AG09309 (cell line): Measurements from ENCODE around the gene PEPD.

Experiments
- DNase-seq: peaks from one replicate; pipeline ENCODE4 v3.0.0-alpha.2; 2010; ENCODE audit warnings: low read depth
- H3K4me3 ChIP-seq: 2 replicates; pipeline ENCODE4 v1.5.1; 2011; ENCODE audit warnings: mild to moderate bottlenecking, low read depth, low read length, moderate library complexity; ENCODE audit not compliant: control insufficient read depth
- TF ChIP-seq, protein P1 (sequence below): IDR thresholded peaks from 2 replicates; pipeline ENCODE4 v1.5.1; 2011; ENCODE audit warnings: mild to moderate bottlenecking, low read depth, low read length, inconsistent platforms; ENCODE audit not compliant: insufficient read depth, control insufficient read depth; ENCODE audit errors: missing control alignments

PEPD gene

DNA sequence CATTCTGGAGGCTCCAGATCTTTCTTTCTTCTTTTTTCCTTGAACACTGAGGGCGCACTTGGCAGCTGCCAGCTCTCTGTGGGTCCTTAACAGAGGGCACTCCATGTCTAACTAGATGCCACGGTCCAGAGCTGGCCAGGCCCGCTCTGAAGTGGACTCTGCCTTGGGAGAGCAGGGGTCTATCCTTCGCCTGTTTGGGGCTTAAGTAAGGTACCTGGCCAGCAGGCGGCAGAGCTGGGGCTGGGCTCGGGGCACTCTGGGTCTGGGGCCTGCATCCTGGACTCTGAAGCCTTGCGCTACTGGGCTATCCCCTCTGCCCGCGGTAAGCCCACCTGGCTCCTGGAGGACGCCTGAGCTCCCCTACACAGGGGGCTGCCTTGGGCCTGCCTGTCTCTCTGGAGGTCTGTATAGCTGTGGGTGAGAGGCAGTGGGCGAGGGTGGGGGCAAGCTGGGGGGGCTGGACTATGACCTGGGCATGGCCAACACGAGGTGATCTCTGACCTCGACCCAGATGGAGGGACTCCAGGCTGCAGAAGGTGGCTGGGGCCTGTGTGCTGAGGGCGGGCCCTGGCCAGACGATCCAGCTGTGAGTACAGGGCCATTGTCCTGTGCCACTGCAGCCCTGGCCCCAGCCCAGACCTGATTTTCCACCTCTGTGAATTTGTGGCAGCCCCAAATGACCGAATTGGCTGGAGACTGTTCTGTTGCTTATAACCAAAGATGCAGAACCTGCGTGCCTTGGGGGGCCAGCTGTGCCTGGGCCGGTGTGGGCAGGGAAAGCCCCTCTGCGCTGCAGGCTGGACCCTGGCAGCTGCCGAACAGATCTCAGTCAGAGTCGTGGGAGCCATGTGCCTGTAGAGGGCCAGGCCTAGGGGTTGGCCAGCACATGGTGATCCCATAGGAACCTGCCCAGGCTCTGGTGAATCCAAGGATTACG lies 121.6 kb downstream of the PEPD start:
- TF ChIP-seq, protein P1, sequence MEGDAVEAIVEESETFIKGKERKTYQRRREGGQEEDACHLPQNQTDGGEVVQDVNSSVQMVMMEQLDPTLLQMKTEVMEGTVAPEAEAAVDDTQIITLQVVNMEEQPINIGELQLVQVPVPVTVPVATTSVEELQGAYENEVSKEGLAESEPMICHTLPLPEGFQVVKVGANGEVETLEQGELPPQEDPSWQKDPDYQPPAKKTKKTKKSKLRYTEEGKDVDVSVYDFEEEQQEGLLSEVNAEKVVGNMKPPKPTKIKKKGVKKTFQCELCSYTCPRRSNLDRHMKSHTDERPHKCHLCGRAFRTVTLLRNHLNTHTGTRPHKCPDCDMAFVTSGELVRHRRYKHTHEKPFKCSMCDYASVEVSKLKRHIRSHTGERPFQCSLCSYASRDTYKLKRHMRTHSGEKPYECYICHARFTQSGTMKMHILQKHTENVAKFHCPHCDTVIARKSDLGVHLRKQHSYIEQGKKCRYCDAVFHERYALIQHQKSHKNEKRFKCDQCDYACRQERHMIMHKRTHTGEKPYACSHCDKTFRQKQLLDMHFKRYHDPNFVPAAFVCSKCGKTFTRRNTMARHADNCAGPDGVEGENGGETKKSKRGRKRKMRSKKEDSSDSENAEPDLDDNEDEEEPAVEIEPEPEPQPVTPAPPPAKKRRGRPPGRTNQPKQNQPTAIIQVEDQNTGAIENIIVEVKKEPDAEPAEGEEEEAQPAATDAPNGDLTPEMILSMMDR, result no peak
- DNase-seq, result no peak
- H3K4me3 ChIP-seq, result no peak overlapping the region

DNA sequence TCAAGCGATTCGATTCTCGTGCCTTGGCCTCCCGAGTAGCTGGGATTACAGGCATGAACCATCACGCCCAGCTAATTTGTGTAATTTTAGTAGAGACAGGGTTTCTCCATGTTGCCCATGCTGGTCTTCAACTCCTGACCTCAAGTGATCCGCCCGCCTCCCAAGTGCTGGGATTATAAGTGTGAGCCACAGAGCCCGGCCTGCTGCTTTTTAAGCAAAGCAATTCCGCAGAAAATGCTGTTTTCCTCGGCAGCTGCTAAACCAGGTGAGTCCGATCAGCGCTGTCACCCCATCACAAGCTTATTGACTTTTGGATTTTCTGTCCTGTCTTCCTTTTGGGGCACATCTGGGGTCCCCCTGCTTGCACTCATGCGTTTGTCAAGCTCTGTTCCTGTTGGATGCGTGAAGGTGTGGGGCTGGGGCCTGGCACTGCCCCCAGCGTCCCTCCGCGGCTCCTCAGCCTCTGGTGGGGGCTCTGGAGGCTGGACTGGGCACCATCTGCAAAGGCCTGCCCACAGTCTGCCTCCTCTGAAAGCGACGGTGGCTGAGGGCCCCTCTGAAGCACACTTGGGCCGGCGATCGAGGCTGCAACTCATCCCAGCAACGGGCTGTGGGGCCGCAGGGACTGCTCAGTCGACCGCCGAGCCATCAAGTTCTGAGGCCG lies 122.4 kb downstream of the PEPD start:
- TF ChIP-seq, protein P1, result no peak
- H3K4me3 ChIP-seq, result no peak overlapping the region
- no peak for DNase-seq

DNA sequence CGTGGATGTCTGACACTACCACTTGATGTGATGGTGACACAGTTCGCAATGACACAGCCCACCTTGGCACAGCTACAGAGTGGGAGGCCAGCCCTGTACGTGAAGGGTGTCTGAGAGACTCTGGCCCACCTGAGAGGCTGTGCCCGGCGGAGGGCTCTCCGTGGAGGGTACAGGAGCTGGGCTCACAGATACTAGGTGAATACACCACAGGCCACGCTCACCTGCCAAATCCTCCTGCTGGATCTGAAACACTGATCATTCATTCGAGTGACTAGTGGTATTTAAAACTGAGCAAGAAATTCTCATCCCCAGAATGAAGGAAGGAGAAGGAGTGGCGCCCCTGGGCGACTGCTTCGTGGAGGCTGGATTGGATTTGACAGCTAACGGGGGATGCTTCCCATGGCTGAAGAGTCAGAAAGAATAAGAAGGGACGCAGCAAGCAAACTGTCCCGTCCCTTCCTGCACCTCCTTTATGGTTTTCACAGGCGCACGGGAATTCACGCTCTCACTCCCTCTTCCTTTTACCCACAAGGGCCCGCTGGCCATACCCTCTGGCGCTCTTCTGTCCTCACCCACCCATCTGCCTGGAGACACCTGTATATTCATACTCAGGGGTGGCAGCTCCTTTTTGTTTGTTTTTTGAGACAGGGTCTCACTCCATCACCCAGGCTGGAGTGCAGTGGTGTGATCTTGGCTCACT lies 123.1 kb downstream of the PEPD start:
- TF ChIP-seq, protein P1, result no peak
- DNase-seq, result no peak
- no peak overlapping the region for H3K4me3 ChIP-seq

DNA sequence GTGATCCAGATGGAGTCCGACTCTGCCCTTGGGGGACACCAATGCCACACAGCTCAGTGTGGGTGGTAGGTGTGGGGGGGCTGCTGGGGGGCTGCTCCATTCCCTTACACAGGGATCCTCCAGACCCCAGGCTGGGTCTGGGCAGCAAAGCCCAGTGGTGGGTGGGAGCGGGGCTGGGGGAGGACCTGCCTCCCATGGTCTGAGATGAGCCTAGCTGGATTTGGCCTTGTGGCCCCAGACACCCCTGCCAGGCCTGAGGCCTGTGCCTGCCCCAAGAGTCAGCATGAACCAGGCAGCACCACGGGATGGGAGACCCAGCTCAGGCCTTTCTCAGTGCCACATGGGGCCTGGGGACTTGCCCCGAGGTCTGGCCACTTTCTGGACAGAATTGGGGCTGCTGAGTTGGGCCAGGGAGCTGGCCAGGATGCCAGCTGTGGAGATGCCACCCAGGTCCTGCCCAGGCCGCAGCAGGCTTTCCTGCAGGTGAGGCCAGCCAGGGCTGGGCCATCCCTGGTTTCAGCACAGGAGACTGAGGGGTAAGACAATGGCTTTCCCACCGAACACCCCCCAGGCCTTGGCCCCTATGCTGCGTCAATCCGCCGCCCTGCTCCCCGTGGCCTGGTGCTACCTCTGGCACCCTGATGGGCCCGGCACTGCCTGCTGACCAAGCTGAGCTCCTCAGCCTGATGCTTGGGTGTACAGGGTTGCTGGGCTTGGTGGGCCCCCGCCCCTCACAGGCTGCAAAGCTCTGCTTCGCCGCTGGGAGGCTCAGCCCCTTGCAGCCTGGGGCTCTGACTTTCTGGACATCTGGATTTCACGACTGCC lies 123.8 kb downstream of the PEPD start:
- no peak for DNase-seq
- TF ChIP-seq, protein P1, result no peak
- no peak overlapping the region for H3K4me3 ChIP-seq

DNA sequence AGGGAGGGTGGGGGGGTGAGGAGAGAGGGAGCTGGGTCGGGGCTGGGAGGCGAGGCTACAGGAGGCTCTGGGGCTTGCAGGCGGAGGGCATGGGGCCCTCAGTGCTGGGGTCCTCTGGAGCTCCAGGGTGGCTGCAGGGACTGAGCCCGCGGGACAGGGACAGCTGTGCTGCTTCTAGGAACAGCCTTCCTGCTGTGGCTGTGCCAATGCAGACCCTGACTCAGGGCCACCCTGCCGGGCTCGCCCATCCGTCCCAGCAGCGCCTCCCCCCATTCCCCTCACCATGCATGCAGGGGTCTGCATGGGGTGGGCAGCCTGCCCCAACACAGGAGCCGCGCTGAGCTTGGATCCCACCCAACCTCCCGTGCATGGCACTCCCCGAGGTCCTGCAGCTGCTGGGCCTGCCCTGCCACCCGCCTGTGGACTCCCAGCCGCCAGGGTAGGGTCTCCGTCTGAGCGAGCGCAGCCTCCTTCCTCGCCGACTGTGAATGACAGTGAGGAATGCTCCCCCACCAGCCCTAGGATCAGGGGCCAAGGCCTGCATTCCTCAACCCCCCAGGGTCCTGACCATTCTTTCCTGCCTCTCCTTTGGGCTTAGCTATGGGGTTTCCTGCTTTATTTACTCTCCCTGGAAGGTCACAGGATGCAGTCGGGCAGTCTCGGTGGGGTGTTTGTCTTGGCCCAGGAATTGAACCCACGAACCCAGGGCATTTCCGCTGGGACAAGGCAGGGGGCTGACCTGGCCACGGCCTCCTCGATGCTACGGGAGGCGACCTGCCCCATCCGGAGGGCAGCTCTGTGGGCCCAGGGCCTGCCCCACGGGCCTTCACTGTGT lies 124.7 kb downstream of the PEPD start:
- H3K4me3 ChIP-seq, result no peak overlapping the region
- TF ChIP-seq, protein P1, result no peak
- no peak for DNase-seq
